ENCODE results near the gene FTCD. TPM values are rescaled to one million over a fixed set of nuclear protein-coding genes. Genes with fewer than 3 reads are reported as not detected.
"Not testable (repeated sequence)": the region's sequence is repeated elsewhere in the genome, so short reads cannot be mapped to it uniquely, and the experiment has no call there.

FTCD gene
- total and polyA plus RNA-seq, 9 donors: 0.47 to 3.4 (median 1.1) TPM

DNA sequence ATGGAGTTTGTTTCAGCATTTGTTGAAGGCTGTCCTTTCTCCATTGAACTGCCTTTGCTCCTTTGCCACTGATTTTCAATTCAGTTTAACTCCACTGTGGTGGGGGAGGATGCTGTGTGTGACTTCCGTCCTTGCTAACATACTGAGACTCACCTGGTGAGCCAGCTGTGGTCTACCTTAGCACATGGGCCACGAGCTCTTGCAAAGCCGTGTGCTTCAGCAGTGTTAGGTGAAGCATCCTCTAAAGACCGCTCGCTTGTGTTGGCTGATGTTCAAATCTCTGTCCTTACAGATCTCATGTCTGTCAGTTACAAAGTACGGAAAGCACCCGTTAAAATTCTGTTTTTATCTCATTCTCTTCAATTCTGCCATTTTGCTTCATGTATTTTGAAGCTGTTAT is 32.4 kb upstream of the FTCD start:
- no peak overlapping the region for H3K27ac ChIP-seq (ENCODE audit: low read length)
- no peaks in the 10 kb centered on the region for H3K9me3 ChIP-seq (replicated peaks; ENCODE audit: control insufficient read depth, low read depth, low read length)
- WGBS (ENCODE audit: insufficient coverage): 74% methylated on average over 5 of the region's 7 CpGs
- no peak overlapping the region for H3K4me3 ChIP-seq (ENCODE audit: low read length)
- H3K36me3 ChIP-seq (ENCODE audit: control insufficient read depth, insufficient read depth, low read length): peaks cover 30% of the 10 kb centered on the region
- no peaks in the 10 kb centered on the region for H3K27me3 ChIP-seq (ENCODE audit: control insufficient read depth, insufficient read depth, low read length)
- peaks cover 13% of the 10 kb centered on the region for H3K4me1 ChIP-seq (ENCODE audit: control insufficient read depth, insufficient read depth, low read length)
- no peak for DNase-seq

- peaks cover 33% of the 10 kb centered on the region for H3K36me3 ChIP-seq (ENCODE audit: control insufficient read depth, insufficient read depth, low read length)
- no peaks in the 10 kb centered on the region for H3K9me3 ChIP-seq (replicated peaks; ENCODE audit: control insufficient read depth, low read depth, low read length)
- no peaks in the 10 kb centered on the region for H3K27me3 ChIP-seq (ENCODE audit: control insufficient read depth, insufficient read depth, low read length)
- WGBS (ENCODE audit: insufficient coverage): 100% methylated on average over 1 of the region's 8 CpGs
- H3K27ac ChIP-seq (ENCODE audit: low read length): no peak overlapping the region
- DNase-seq: no peak
- H3K4me3 ChIP-seq (ENCODE audit: low read length): no peak overlapping the region
- H3K4me1 ChIP-seq (ENCODE audit: control insufficient read depth, insufficient read depth, low read length): peaks cover 14% of the 10 kb centered on the region
Measured at GRCh38 chr21:46187261-46187660, 31.9 kb upstream of the FTCD start.

GRCh38 chr21:46185716-46186115 is 30.3 kb upstream of the FTCD start:
- Histone ChIP-seq H3K4me3 (ENCODE audit: low read length) (no peak overlapping the region), H3K27me3 (ENCODE audit: control insufficient read depth, insufficient read depth, low read length) (no peaks in the 10 kb centered on the region), H3K36me3 (ENCODE audit: control insufficient read depth, insufficient read depth, low read length) (peaks cover 18% of the 10 kb centered on the region), H3K4me1 (ENCODE audit: control insufficient read depth, insufficient read depth, low read length) (peaks cover 14% of the 10 kb centered on the region), H3K27ac (ENCODE audit: low read length) (no peak overlapping the region), H3K9me3 (replicated peaks; ENCODE audit: control insufficient read depth, low read depth, low read length) (no peaks in the 10 kb centered on the region)
- no peak for DNase-seq
- WGBS (ENCODE audit: insufficient coverage): no CpG with 5 or more reads among the region's 7 CpGs

DNA sequence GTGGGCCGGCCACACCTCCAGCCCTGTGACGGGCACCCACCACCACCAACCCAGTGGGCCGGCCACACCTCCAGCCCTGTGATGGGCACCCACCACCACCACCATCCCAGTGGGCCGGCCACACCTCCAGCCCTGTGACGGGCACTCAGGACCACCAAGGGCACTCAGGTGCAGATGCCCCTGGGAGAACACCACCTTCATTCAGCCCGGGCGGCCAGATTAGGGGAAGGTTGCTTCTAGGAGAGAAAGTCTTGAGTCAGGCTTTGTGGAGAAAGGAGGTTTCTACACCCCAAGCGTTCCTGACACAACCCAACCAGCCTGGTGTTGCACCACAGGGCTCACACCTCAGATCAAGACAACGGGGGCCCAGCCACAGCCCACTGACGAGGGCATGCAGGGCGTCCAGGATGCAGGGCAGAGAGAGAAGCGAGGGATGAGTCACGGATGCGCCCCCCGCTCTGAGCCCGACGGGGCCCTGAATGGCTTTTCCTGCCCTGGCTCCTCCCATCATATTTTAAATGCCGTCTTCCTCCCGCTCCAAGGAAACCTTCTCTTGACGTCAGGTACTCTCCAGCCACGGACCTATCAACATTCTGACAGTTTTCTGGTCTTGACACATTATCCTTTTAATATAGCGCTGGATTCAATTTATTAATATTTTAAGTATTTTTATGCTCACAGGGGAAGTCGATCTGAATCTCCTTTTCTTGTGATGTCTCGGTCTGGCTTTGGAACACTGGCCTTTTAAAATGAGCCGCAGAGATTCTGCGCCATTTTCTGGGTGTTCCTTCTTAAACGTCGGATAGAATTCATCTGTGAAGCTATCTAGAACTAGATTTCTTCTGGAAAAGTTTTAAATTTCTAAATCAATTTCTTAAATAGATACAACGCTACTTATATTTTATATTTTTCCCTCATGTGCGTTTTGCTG is 29.5 kb upstream of the FTCD start:
- Histone ChIP-seq H3K9me3 (replicated peaks; ENCODE audit: control insufficient read depth, low read depth, low read length) (no peaks in the 10 kb centered on the region), H3K4me3 (ENCODE audit: low read length) (peak overlapping the region; percentile 73), H3K27ac (ENCODE audit: low read length) (peak overlapping the region; percentile 96), H3K4me1 (ENCODE audit: control insufficient read depth, insufficient read depth, low read length) (peaks cover 14% of the 10 kb centered on the region), H3K27me3 (ENCODE audit: control insufficient read depth, insufficient read depth, low read length) (no peaks in the 10 kb centered on the region), H3K36me3 (ENCODE audit: control insufficient read depth, insufficient read depth, low read length) (peaks cover 12% of the 10 kb centered on the region)
- DNase-seq: peak; percentile 96
- 19% methylated on average over 15 of the region's 30 CpGs for WGBS (ENCODE audit: insufficient coverage)

DNA sequence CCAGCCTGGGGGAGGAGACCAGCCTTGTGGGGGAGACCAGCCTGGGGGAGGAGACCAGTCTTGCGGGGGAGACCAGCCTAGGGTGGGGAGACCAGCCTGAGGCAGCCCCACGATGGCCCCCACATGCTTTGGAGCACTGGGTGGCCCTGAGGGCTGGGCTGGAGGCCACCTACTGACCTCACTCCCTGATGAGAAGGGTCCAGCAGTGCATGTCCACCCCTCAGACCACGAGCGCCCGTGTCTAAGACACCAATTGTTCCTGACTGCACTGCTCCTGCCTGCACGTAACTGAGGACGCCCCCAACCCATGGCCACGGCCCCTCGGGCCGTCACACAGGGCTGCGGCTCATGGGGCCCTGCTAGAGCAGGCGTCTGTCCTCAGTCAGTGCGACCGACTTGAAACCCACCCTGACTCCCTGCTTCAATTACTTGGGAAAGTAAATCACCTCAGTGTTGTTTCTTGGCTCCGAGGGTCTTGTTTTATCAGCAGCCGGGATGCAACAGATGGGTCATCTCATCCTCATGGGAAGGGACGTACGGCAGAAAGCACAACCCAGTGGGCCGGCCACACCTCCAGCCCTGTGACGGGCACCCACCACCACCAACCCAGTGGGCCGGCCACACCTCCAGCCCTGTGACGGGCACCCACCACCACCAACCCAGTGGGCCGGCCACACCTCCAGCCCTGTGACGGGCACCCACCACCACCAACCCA is 28.7 kb upstream of the FTCD start, which contains the start of gene SPATC1L:
Gene SPATC1L (minus strand): TSS at position 550 of the 715 bp plus-strand sequence. CDS start 1,643 bp downstream, outside the sequence.
- no peaks in the 10 kb centered on the region for H3K9me3 ChIP-seq (replicated peaks; ENCODE audit: control insufficient read depth, low read depth, low read length)
- no peaks in the 10 kb centered on the region for H3K27me3 ChIP-seq (ENCODE audit: control insufficient read depth, insufficient read depth, low read length)
- H3K4me3 ChIP-seq (ENCODE audit: low read length): peak within 1 kb of the TSS; percentile 81
- peaks cover 11% of the 10 kb centered on the region for H3K36me3 ChIP-seq (ENCODE audit: control insufficient read depth, insufficient read depth, low read length)
- H3K4me1 ChIP-seq (ENCODE audit: control insufficient read depth, insufficient read depth, low read length): peaks cover 14% of the 10 kb centered on the region
- H3K27ac ChIP-seq (ENCODE audit: low read length): peak within 1 kb of the TSS; percentile 96
- peak; percentile 91 for DNase-seq
- 20% methylated on average over 15 of the region's 24 CpGs for WGBS (ENCODE audit: insufficient coverage)

- not testable (repeated sequence) for H3K9me3 ChIP-seq (replicated peaks; ENCODE audit: control insufficient read depth, low read depth, low read length); H3K27ac ChIP-seq (ENCODE audit: low read length); DNase-seq; H3K27me3 ChIP-seq (ENCODE audit: control insufficient read depth, insufficient read depth, low read length)
- Histone ChIP-seq H3K4me1 (ENCODE audit: control insufficient read depth, insufficient read depth, low read length) (peaks cover 14% of the 10 kb centered on the region), H3K4me3 (ENCODE audit: low read length) (peak overlapping the region; percentile 81), H3K36me3 (ENCODE audit: control insufficient read depth, insufficient read depth, low read length) (peaks cover 10% of the 10 kb centered on the region)
- no CpG with 5 or more reads among the region's 13 CpGs for WGBS (ENCODE audit: insufficient coverage)
Measured at GRCh38 chr21:46183337-46183909, 28.0 kb upstream of the FTCD start.

GRCh38 chr21:46182548-46183336 is 27.4 kb upstream of the FTCD start:
- no peak for DNase-seq
- peaks cover 14% of the 10 kb centered on the region for H3K4me1 ChIP-seq (ENCODE audit: control insufficient read depth, insufficient read depth, low read length)
- H3K27me3 ChIP-seq (ENCODE audit: control insufficient read depth, insufficient read depth, low read length): no peaks in the 10 kb centered on the region
- H3K9me3 ChIP-seq (replicated peaks; ENCODE audit: control insufficient read depth, low read depth, low read length): no peaks in the 10 kb centered on the region
- peaks cover 10% of the 10 kb centered on the region for H3K36me3 ChIP-seq (ENCODE audit: control insufficient read depth, insufficient read depth, low read length)
- H3K4me3 ChIP-seq (ENCODE audit: low read length): no peak overlapping the region
- WGBS (ENCODE audit: insufficient coverage): 86% methylated on average over 39 of the region's 44 CpGs
- H3K27ac ChIP-seq (ENCODE audit: low read length): no peak overlapping the region

- Histone ChIP-seq H3K27me3 (ENCODE audit: control insufficient read depth, insufficient read depth, low read length) (no peaks in the 10 kb centered on the region), H3K9me3 (replicated peaks; ENCODE audit: control insufficient read depth, low read depth, low read length) (no peaks in the 10 kb centered on the region), H3K4me3 (ENCODE audit: low read length) (no peak overlapping the region), H3K27ac (ENCODE audit: low read length) (no peak overlapping the region), H3K4me1 (ENCODE audit: control insufficient read depth, insufficient read depth, low read length) (peaks cover 14% of the 10 kb centered on the region), H3K36me3 (ENCODE audit: control insufficient read depth, insufficient read depth, low read length) (peaks cover 10% of the 10 kb centered on the region)
- 74% methylated on average over 12 of the region's 16 CpGs for WGBS (ENCODE audit: insufficient coverage)
- DNase-seq: no peak
Measured at GRCh38 chr21:46181953-46182547, 26.7 kb upstream of the FTCD start.

DNA sequence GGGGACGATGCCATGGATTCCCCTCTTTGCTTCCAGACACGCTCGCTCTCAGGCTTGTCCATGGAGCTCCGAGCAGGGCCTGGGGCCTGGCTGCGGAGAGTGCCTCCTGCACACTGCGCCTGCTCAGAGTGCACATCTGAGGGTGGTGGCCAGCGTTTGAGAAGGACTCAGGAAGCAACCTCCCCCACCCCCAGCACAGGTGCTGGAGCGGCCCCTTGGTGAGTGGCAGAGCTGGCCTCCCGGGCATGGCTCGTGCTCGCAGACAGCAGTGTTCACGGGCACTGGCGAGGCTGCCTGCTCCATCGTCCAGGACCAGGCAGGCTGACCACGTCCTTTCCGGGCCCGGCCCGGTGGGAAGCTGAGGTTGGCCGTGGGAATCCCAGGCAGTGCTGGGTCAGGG is 26.1 kb upstream of the FTCD start:
- H3K27me3 ChIP-seq (ENCODE audit: control insufficient read depth, insufficient read depth, low read length): no peaks in the 10 kb centered on the region
- no peak overlapping the region for H3K27ac ChIP-seq (ENCODE audit: low read length)
- H3K9me3 ChIP-seq (replicated peaks; ENCODE audit: control insufficient read depth, low read depth, low read length): peaks cover 5% of the 10 kb centered on the region
- no peak for DNase-seq
- WGBS (ENCODE audit: insufficient coverage): 88% methylated on average over 15 of the region's 19 CpGs
- H3K4me3 ChIP-seq (ENCODE audit: low read length): no peak overlapping the region
- H3K4me1 ChIP-seq (ENCODE audit: control insufficient read depth, insufficient read depth, low read length): peaks cover 14% of the 10 kb centered on the region
- H3K36me3 ChIP-seq (ENCODE audit: control insufficient read depth, insufficient read depth, low read length): peaks cover 10% of the 10 kb centered on the region
